WTC11 (cell line): ENCODE measurements around the gene PLD1. TPM values are rescaled to one million over a fixed set of nuclear protein-coding genes. Genes with fewer than 3 reads are reported as not detected.

Experiments
- ATAC-seq: fragments of 200-7000 bp; cut with Tn5 transposase; 2 replicates; pipeline ENCODE4 v1.10.0; 2021; ENCODE audit warnings: mild to moderate bottlenecking, moderate library complexity
- CTCF ChIA-PET: fragments of 300-600 bp; sonication (Branson Sonifier 250); formaldehyde crosslinking; loops from one replicate; lab custom pipeline; 2021; ENCODE audit warnings: antibody characterized with exemption; lab: Charles Lee
- POLR2A ChIA-PET: fragments of 350-600 bp; sonication (Branson Sonifier 250); formaldehyde crosslinking; loops from one replicate; lab custom pipeline; 2021; ENCODE audit warnings: antibody characterized with exemption; lab: Charles Lee
- DNase-seq: peaks from one replicate; pipeline ENCODE4 v3.0.0; 2021; ENCODE audit warnings: low spot score
- H3K27ac Mint-ChIP-seq: 2 replicates; pipeline ENCODE4 v1.8.0; 2021; ENCODE audit warnings: mixed read lengths
- H3K27me3 Mint-ChIP-seq: 2 replicates; pipeline ENCODE4 v1.8.0; 2021; ENCODE audit warnings: low read depth, mild to moderate bottlenecking, moderate library complexity, mixed read lengths
- H3K36me3 Mint-ChIP-seq: 2 replicates; pipeline ENCODE4 v1.8.0; 2021; ENCODE audit warnings: mixed read lengths
- H3K4me1 Mint-ChIP-seq: 2 replicates; pipeline ENCODE4 v1.8.0; 2022; ENCODE audit warnings: mixed read lengths
- H3K4me3 Mint-ChIP-seq: 2 replicates; pipeline ENCODE4 v1.8.0; 2021; ENCODE audit warnings: mild to moderate bottlenecking, moderate library complexity, mixed read lengths
- H3K9me3 Mint-ChIP-seq: 2 replicates; pipeline ENCODE4 v1.8.0; 2021; ENCODE audit warnings: mixed read lengths
- CTCF ChIP-seq: fragments of 200-600 bp; IDR thresholded peaks from 2 replicates; pipeline ENCODE4 v1.8.0; 2022; ENCODE audit warnings: antibody characterized with exemption
- ERG ChIP-seq: fragments of 250-450 bp; sonication (Bioruptor Pico); IDR thresholded peaks from 2 replicates; pipeline ENCODE4 v1.8.0; 2021; ENCODE audit warnings: mild to moderate bottlenecking
- FOXK1 ChIP-seq: sonication (generic); formaldehyde crosslinking; IDR thresholded peaks from 2 replicates; pipeline ENCODE4 v1.8.0; 2022; ENCODE audit warnings: mild to moderate bottlenecking, moderate library complexity, missing genetic modification reagents
- GTF2I ChIP-seq: fragments of 250-450 bp; sonication (Bioruptor Pico); conservative IDR thresholded peaks from 2 replicates; pipeline ENCODE4 v1.4.0; 2021; ENCODE audit warnings: mild to moderate bottlenecking
- HMGXB4 ChIP-seq: sonication (generic); formaldehyde crosslinking; IDR thresholded peaks from 2 replicates; pipeline ENCODE4 v1.8.1; 2023; ENCODE audit warnings: mild to moderate bottlenecking, moderate library complexity, missing genetic modification reagents
- ZNF512 ChIP-seq: sonication (generic); formaldehyde crosslinking; IDR thresholded peaks from 2 replicates; pipeline ENCODE4 v1.8.1; 2022; ENCODE audit warnings: missing genetic modification reagents, borderline replicate concordance
- ZSCAN18 ChIP-seq: fragments of 250-450 bp; sonication (Bioruptor Pico); IDR thresholded peaks from 2 replicates; pipeline ENCODE4 v2.1.2; 2022; ENCODE audit warnings: mild to moderate bottlenecking, moderate library complexity
- total RNA-seq: library from RNA; stranded (reverse); gene quantifications from 3 replicates; pipeline ENCODE4 v1.2.3, GENCODE V29; 2021
- TF ChIP-seq, protein P1 (sequence below): fragments of 250-450 bp; sonication (Bioruptor Pico); IDR thresholded peaks from 2 replicates; pipeline ENCODE4 v1.9.0; 2021; ENCODE audit warnings: mild to moderate bottlenecking, borderline replicate concordance

Gene PLD1
- total RNA-seq, 1 experiment from 2014 or later, result 4.0 TPM

GRCh38 chr3:171846597-171846996 lies 36.3 kb upstream of the PLD1 start:
- ATAC-seq, result no peak
- no peaks in the 10 kb centered on the region for H3K27me3 Mint-ChIP-seq
- H3K4me3 Mint-ChIP-seq, result no peak overlapping the region
- POLR2A ChIA-PET, result no interaction called here
- peaks cover 11% of the 10 kb centered on the region for H3K4me1 Mint-ChIP-seq
- peaks cover under 1% of the 10 kb centered on the region; the same call in 1 of the 2 replicates for H3K36me3 Mint-ChIP-seq
- CTCF ChIA-PET, result no interaction called here
- TF ChIP-seq ERG (CRISPR knock-in tag), result no peak
- no peak for TF ChIP-seq HMGXB4 (CRISPR knock-in tag)
- no peak for TF ChIP-seq FOXK1
- TF ChIP-seq CTCF, result no peak
- no peak for TF ChIP-seq ZSCAN18 (CRISPR knock-in tag)
- TF ChIP-seq, all 79 proteins: peak for 0
- peaks cover 15% of the 10 kb centered on the region for H3K9me3 Mint-ChIP-seq
- no peak overlapping the region for H3K27ac Mint-ChIP-seq
- DNase-seq, result no peak

DNA sequence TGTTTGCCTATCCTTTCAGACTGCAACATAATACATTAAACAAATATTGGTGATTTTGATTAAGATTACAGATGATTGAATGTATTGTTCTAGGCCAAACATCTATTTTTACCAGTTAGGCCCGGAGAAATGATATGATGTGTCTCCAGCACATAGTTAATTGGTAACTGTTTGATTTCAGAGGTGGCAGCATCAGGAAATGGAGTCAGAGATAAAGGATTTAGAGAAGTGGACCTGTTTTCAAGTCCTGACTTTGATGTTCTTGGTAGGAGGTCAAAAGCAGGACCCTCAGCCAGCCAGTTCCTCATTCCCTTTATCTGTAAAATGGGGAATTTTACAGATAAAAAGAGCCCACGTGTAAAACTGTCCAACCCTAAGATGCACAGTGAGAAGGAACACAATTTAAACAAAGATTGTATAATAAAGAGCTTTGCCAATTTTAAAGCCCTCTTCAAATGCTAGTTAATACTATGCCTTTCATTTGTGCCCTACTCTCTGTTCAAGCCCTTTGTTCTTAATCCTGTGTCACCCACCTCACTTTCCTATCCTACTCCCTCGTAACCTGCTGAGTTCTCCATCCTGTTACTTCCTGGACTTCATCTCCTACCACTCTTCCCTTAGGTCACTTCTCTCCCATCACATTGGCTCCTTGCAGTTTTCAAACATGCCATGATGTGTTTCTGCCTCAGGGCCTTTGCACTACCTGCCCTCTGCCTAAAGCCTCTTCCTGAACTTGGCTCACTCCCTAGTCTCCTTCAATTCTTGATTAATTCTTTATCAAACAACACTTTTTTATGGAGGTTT lies 35.4 kb upstream of the PLD1 start:
- peaks cover 20% of the 10 kb centered on the region for H3K4me1 Mint-ChIP-seq
- POLR2A ChIA-PET, result no interaction called here
- TF ChIP-seq ZNF512 (CRISPR knock-in tag) (no peak), GTF2I (CRISPR knock-in tag) (no peak)
- TF ChIP-seq, protein P1, sequence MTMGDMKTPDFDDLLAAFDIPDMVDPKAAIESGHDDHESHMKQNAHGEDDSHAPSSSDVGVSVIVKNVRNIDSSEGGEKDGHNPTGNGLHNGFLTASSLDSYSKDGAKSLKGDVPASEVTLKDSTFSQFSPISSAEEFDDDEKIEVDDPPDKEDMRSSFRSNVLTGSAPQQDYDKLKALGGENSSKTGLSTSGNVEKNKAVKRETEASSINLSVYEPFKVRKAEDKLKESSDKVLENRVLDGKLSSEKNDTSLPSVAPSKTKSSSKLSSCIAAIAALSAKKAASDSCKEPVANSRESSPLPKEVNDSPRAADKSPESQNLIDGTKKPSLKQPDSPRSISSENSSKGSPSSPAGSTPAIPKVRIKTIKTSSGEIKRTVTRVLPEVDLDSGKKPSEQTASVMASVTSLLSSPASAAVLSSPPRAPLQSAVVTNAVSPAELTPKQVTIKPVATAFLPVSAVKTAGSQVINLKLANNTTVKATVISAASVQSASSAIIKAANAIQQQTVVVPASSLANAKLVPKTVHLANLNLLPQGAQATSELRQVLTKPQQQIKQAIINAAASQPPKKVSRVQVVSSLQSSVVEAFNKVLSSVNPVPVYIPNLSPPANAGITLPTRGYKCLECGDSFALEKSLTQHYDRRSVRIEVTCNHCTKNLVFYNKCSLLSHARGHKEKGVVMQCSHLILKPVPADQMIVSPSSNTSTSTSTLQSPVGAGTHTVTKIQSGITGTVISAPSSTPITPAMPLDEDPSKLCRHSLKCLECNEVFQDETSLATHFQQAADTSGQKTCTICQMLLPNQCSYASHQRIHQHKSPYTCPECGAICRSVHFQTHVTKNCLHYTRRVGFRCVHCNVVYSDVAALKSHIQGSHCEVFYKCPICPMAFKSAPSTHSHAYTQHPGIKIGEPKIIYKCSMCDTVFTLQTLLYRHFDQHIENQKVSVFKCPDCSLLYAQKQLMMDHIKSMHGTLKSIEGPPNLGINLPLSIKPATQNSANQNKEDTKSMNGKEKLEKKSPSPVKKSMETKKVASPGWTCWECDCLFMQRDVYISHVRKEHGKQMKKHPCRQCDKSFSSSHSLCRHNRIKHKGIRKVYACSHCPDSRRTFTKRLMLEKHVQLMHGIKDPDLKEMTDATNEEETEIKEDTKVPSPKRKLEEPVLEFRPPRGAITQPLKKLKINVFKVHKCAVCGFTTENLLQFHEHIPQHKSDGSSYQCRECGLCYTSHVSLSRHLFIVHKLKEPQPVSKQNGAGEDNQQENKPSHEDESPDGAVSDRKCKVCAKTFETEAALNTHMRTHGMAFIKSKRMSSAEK (CRISPR knock-in tag), result no peak
- TF ChIP-seq, all 79 proteins: peak for 0
- no peak for ATAC-seq
- Mint-ChIP-seq H3K36me3 (no peaks in the 10 kb centered on the region), H3K27me3 (no peaks in the 10 kb centered on the region), H3K4me3 (no peak overlapping the region), H3K9me3 (peaks cover 10% of the 10 kb centered on the region), H3K27ac (no peak overlapping the region; the same call in 1 of the 2 replicates)
- no peak for DNase-seq
- CTCF ChIA-PET, result no interaction called here
